ENCODE data around the gene FAM131C.
"Not testable (repeated sequence)": the region's sequence is repeated elsewhere in the genome, so short reads cannot be mapped to it uniquely, and the experiment has no call there.

FAM131C gene

DNA sequence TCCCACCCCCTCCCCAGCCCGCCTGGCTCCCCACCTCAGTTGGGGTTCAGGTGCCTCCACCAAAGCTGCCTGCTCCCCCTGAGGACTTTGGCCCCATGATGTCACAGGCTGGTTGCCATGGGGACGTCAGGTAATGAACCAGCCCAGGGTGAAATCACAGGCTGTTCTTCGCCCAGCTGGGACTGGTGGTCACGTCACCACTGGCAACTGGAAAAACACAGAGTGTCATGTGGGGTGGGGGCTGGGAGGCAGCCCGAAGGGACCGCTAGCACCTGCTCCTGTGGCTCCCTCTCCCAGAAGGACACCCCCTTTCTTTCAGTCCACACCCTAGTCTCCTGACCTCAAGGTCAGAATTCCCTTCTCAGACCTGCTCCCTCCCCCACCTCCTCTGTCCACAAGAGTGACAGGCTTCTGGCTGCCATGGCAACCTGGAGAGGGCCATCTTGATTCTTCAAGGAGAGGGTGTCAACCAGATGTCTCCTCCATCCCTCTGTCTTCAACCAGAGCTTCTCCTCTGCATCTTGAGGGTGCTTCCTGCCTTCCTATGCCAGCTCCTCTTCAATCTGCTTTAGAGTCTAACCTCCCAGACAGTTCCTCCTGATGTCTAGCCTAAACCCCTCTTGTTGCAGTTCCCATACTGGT lies 6.2 kb downstream of the FAM131C start:
- no peak overlapping the region for H3K4me3 ChIP-seq (ENCODE audit: low read length)
- TF ChIP-seq, protein P1, sequence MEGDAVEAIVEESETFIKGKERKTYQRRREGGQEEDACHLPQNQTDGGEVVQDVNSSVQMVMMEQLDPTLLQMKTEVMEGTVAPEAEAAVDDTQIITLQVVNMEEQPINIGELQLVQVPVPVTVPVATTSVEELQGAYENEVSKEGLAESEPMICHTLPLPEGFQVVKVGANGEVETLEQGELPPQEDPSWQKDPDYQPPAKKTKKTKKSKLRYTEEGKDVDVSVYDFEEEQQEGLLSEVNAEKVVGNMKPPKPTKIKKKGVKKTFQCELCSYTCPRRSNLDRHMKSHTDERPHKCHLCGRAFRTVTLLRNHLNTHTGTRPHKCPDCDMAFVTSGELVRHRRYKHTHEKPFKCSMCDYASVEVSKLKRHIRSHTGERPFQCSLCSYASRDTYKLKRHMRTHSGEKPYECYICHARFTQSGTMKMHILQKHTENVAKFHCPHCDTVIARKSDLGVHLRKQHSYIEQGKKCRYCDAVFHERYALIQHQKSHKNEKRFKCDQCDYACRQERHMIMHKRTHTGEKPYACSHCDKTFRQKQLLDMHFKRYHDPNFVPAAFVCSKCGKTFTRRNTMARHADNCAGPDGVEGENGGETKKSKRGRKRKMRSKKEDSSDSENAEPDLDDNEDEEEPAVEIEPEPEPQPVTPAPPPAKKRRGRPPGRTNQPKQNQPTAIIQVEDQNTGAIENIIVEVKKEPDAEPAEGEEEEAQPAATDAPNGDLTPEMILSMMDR (conservative IDR thresholded peaks at IDR 0.05; ENCODE audit: low read depth, low read length), result no peak
- DNase-seq (ENCODE audit: low read depth), result no peak

DNA sequence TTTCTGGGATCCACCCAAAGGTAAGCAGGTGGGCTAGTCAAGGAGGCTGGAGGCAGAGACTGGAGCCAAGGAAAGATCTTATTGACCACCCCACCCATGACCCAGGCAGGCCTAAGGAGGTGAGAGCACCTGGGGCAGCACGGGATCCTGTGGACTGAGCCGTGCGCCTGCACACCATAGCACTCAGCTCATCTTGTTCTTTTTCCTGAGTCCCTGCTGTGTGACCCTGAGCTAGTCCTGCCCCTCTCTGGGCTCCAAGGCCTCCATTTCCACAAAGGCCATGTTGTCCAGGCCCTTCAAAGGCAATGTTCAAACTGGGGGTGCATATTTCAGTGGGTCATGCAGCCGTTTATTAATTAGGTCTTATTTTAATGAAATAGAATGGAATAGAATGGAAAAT lies 7.2 kb downstream of the FAM131C start:
- no peak overlapping the region for H3K4me3 ChIP-seq (ENCODE audit: low read length)
- TF ChIP-seq, protein P1 (conservative IDR thresholded peaks at IDR 0.05; ENCODE audit: low read depth, low read length), result no peak
- DNase-seq (ENCODE audit: low read depth), result no peak

DNA sequence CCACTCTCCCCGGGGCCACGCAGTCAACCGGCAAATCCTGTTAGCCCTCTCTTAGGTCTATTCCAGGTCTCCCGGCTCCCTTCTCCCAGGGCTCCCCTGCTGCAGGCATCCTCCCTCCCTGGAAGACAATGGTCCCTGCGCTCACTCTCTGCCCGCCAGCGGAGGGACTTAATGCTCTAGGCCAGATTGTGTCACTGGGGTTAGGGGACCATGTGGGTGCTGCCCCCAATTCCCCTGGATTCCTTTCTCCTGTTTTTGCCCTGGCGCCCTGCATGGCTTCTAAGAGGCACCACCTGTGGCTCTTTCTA lies 8.2 kb downstream of the FAM131C start:
- TF ChIP-seq, protein P1 (conservative IDR thresholded peaks at IDR 0.05; ENCODE audit: low read depth, low read length), result no peak

DNA sequence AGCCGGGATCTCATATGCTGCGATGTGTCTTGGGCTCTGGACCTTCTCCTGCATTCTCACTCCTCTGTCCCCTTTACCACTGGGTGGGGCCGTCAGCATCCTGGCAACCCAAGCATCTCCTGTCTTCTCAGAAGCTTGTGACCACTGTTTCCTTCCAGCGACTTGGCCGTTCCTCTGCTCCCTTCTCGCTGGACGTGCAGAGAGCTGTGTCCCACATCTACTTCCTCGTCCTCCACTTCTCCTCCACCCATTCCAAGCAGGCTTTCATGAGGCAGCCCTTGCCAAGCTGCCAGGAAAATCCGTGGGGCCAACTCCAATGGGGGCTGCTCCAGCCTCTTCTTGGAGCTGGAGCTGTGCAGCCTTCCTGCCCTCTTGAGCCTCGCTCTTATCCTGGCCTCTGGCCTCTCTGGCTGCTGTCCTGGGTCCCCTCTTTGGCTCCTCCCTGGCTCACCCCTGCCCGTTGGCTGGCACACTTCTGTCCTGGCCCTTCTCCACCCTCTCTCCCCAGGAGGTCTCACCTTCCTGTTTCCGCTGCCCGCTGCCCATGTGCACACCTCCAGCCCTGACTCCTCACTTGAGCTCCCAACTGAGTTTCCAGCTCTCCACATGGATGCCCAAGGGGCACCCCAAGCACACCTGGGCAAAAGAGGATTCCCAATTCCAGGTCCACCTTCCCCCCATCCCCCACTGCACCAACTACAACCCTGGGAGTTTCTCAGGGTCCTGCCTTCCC lies 8.7 kb downstream of the FAM131C start:
- TF ChIP-seq, protein P1 (conservative IDR thresholded peaks at IDR 0.05; ENCODE audit: low read depth, low read length), result no peak
- no peak for DNase-seq (ENCODE audit: low read depth)
- H3K4me3 ChIP-seq (ENCODE audit: low read length), result no peak overlapping the region

More for the DNA sequence above, 8.2 kb downstream of the FAM131C start:
- DNase-seq (ENCODE audit: low read depth), result no peak
- H3K4me3 ChIP-seq (ENCODE audit: low read length), result no peak overlapping the region

DNA sequence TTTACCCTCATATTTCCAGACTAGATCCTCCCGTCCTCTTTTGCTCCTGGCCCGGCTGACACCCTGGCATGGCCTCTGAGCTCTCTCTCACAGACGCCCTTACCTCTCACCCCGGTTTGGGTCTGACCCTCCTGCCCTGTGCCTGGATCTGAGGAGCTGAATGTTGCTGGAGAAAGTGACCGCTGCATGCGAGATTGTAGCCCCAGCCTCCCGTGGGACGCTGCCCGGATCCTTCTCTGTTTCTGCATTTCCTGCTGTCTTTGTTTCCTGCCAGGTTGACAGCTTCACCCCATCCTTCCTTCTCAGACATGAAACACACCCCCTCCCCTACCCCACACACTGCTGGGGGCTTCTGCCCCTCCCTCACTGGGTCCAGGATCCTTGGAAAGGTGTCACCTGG lies 9.5 kb downstream of the FAM131C start:
- H3K4me3 ChIP-seq (ENCODE audit: low read length), result no peak overlapping the region
- DNase-seq (ENCODE audit: low read depth), result no peak
- TF ChIP-seq, protein P1 (conservative IDR thresholded peaks at IDR 0.05; ENCODE audit: low read depth, low read length), result no peak

DNA sequence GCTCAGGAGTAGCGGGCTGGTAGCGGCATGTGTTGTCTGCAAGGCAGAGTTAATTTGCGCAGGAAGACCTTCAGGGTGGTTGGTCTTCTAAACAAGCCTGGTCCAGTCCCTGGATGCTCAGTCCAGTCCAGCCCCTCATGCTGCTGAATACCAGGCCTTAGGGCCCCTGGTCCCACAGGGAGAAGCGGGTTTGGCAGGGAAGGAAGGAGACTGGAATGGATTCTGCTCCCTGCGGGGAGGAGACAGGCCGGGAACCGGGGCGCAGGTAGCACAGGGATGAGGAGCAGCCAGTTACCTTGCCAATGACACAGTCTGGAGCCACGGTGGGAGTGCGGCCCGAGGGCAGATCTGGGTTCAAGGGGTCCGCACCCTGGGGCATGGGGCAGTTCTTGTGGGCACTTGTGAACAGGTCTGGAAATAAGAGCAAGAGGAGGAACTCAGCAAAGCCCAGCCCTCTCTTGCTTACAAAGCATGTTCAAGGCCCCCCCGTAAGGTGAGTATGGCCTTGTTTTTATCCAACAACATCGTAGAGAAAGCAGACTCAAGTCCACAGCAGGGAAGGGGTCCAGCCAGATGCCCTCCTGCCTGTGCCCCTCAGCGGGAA lies 10.1 kb downstream of the FAM131C start:
- TF ChIP-seq, protein P1 (conservative IDR thresholded peaks at IDR 0.05; ENCODE audit: low read depth, low read length), result no peak
- no peak overlapping the region for H3K4me3 ChIP-seq (ENCODE audit: low read length)

DNA sequence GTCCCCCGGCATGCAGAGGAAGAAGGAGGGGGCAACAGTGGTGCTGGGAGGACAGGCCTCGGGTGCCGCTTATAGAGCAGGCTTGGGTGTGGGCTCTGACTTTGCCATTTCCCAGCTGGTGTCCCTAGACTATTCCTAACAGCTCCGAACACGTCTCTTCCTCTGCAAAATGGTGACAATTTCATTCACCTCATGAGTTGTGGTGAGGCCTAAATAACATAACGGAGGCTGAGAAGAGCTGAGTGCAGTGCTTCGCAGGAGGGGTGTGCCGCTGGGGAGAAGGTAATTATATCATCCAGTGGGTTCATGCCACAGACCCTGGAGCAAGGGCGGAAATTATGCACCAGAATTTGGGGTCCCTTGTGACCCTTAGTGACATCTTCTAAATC lies 10.8 kb downstream of the FAM131C start:
- not testable (repeated sequence) for H3K4me3 ChIP-seq (ENCODE audit: low read length); DNase-seq (ENCODE audit: low read depth)

More for the DNA sequence above, 10.1 kb downstream of the FAM131C start:
- no peak for DNase-seq (ENCODE audit: low read depth)

DNA sequence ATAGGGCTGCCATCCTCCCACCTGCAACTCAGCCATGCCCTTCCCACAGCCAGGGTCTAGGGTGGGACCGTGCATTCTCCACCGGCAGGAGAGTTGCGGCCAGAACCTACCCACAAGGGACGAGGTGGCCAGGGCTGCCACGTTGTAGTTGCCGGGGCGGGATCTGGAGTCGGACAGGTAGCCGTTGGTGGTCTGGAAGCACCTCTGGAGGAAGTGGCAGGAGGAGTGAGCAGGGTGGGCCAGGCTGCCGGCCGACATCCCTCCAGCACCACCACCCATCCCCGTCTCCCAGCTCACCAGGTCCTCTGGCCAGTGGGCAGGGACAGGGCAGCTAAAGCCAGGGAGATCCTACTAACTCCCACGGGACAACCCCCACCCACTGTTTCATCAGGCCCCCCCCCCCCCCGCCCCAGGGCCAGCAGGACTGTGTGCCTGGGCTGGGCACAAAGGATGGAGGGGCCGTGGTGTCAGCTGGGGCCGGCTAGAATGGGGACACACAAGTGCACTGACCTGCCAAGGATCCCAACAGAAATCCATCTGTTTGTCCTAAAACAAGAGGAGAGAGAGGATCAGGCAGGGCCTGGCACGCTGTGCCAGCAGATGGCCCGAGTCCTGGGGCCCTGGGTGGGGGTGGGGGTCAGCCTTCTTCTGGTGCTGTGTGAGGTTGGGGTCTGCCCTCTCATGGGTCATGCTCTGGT lies 11.3 kb downstream of the FAM131C start:
- not testable (repeated sequence) for DNase-seq (ENCODE audit: low read depth); H3K4me3 ChIP-seq (ENCODE audit: low read length)

Data from retinal pigment epithelial cell (primary cell).